ENCODE measurements around the gene SEC61A2.

Gene SEC61A2

DNA sequence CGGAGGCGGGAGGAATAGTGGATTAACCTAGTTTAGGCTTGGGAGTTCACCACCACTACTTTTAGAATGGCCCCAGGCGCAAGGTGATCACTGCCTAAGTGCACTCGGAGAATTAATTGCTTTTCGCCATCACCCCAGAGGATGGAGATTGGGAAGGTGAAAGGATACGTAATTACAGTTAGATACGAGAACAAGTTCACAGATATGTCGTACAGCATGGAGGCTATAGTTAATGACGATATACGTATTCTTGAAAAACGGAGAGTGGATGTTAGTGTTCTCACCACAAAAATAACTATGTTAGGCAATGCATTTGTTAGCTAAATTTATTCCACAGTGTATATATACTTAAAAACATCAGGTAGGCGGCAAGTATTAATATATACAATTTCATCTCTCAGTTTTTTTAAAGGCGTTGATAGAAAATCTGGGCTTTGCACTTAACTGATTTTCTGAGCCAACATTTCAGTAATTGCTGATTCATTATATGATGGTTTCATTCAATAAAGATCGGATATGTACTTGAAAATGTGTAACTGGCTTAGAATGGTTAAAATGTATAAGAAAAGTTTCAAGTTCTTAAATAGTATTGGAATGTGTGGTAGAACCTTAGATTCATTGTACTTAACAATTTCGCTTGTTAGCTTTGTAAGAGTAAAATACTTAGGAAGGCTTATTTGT, 67.2 kb downstream of the SEC61A2 start:
- DNase-seq (ENCODE audit: low read depth): no peak

DNA sequence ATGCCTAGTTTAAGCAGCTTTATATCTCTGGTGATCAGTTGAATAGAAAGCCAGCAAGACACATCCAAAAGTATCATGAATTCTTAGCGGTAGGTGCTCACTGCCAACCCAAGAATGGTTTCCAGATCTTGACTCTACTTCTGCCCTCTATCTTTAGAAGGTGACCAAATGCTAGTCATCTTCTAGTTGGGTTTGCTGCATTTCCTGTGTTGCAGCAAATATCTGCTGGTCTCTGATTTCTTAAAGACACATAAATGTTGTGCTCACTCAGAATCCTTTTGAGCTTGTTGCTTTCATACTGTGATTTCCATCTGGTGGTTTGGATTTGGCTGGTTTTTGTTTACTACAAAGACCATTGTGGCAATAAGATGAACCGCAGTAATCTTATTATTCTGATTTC, 68.7 kb downstream of the SEC61A2 start:
- DNase-seq (ENCODE audit: low read depth): no peak

DNA sequence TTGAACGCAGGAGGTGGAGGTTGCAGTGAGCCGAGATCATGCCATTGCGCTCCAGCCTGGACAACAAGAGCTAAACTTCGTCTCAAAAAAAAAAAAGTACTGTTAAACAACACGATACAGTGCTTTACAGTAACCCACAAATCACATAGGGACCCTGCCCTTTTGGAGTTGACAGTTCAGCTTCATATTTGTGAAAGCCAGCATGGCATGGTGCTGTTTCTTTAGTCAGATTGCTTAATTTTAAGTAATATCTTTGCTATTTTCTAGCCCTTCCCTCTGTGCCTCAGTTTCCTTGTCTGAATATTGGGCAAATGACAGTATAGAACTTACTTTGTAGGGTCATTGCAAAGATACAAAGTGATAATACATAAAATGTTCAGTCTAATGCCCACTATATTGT, 71.4 kb downstream of the SEC61A2 start:
- DNase-seq (ENCODE audit: low read depth): no peak

DNA sequence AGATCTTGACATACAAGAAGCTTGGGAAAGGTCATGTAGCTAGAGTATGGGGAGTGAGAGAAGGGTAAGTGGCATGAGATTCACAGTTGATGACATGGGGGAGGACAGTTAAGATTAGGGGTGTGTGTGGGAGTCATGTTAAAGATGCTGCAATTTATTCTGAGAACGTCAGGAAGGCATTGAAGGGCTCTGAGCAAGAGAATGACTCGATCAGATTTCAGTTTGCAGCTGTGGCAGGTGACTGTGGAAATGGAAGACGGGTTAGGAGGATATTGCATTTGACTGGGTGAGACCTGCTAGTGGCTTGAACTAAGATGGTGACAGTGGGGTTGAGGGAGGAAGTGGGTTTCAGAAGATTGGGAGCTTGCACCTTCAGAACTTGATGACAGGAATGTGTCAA, 72.1 kb downstream of the SEC61A2 start:
- no peak for DNase-seq (ENCODE audit: low read depth)

DNA sequence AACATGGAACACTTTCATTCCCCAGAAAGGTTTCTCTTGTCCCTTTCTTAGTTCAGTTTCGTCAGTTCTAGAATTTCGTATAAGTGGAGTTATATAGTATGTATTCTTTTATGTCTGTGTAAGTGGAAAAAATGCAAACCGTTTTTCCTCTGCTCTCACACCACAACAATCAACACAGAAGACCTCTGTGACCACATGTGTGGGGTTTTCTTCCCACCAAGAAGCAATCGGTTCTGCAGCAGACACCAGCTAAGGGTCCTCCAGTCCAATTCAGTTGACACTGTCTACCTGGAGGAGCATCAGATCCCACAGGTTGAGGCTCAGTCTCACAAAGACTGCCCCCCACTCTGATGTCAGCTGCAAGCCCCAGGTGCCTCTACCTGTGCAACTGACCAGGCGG, 72.7 kb downstream of the SEC61A2 start:
- no peak for DNase-seq (ENCODE audit: low read depth)

DNA sequence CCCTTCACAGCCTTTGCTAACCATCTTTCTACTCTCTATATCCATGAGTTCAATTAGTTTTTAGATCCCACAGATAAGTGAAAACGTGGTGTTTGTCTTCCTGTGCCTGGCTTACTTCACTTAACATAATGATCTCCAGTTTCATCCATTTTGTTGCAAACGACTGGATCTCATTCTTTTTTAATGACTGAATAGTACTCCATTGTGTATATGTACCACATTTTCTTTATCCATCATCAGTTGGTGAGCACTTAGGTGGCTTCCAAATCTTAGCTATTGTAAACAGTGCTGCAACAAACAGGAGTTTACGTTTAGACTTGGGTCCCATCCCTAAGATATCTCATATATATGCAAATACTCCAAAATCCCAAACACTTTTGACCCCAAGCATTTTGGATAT, 75.6 kb downstream of the SEC61A2 start:
- DNase-seq (ENCODE audit: low read depth): no peak

DNA sequence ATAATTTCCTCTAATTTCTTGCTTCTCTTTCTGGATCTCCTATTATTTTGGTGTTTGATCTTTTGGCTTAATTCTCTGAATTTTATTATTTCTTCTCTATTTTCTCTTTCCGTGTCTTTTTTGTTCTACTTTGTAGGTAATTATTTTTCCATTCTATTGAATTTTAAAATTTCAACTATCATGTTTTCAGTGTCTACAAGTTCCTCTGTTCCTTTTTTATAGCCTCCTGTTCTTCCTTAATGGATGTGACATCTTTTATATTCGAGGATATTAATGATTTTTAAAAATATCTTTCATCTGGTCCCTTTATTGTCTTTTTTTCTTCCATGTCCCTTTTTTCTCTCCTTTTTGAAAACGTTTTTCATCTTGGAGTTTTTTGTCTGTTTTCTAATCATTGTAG, 77.6 kb downstream of the SEC61A2 start:
- DNase-seq (ENCODE audit: low read depth): no peak

DNA sequence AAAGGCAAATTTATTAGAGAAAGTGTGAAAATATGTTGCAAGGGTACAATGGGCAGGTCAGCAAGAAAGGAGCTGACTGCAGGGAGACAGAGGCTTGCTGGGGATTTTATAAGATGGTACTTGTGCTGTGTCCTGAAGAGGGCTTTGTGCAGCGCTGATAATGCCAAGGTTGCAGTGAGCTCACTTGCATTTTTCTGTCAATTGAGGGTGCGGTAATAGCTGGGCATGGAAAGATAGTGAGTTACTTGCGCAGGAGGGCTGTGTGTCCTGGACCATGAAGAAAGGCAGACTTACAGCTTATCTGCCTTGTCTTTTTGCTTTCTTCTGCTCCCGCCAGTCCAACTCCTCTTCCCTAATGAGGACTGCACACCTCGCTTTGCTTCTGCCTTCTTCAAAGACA, 79.0 kb downstream of the SEC61A2 start:
- DNase-seq (ENCODE audit: low read depth): no peak

DNA sequence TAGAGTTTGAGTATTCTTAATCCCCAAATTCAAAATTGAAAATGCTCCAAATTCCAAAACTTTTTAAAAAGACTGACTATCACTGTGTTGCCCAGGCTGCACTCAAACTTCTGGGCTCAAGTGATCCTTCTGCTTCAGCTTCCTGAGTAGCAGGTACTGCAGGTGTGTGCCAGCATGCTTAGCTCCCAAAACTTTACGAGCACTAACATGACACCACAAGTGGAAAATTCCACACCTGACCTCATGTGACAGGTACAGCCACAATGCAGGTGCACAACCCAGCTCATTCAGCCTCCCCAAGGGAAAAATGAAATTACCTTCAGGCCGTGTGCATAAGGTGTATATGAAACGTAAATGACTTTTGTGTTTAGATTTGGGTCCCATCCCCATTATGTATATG, 83.0 kb downstream of the SEC61A2 start:
- no peak for DNase-seq (ENCODE audit: low read depth)

DNA sequence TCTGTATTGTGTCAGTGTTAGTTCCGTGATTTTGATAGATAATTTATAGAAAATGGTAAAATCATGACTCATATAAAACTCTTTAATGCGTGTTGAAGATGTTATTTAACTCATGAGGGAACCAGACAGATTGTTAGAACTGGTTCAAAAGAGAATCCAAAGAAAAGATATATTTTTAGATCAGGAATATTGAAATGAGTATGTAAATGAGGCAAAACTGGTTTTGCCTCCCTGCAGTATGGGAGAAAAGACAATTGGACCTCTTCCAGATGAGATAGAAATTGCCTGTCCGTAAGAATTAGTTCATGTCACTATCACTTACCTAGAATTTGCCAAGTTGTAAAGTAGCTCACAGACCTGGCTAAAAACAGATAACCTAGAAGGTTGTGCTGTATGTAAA, 84.1 kb downstream of the SEC61A2 start:
- DNase-seq (ENCODE audit: low read depth): no peak

DNA sequence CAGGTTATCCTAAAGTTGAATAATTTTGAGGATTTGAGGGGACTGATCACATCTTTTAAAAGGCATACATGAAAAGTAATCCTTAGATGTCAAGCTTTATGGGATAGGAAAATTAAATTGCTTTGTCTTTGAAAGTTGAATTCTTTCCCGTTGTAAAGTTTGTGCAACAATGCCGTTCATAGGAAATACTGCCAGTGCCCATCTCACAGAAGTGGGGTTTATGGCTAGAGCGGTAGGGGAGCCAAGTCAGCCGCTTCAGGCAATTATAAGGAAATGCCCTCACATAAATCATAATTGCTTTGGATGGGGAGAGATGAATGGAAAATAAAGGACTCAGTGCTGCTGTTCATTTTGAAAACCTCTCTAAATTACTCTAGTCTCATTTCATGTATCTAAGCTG, 84.6 kb downstream of the SEC61A2 start:
- no peak for DNase-seq (ENCODE audit: low read depth)

DNA sequence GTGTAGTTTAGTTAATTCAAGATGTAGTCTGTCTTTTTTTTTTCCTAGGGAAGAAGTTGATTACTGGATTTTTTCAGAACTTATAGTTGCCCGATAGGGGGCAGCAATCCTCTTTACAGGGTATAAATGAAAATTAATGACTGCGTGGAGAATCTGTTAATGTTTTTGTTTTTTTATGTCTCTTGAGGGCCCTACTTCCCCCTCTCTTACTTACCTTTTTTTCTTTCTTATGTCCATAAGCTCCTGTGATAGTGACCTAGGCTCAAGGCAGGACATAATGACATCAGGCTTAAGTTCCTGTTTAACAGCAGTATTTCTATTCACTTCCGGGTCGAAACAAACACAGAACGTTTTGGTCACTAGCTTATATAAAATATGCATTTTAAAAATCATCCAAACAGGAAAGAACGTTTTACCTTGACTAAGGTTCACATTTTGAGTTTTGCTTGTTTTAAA, 85.3 kb downstream of the SEC61A2 start:
- no peak for DNase-seq (ENCODE audit: low read depth)

All from HS-5 (cell line).